Panc1 (cell line): ENCODE results near the gene FRMD5.

ENCODE experiments used
- POLR2AphosphoS5 ChIP-seq: IDR thresholded peaks from 2 replicates; pipeline ENCODE4 v1.6.1; 2012; ENCODE audit warnings: mild to moderate bottlenecking, low read depth, low read length, moderate library complexity
- SIN3A ChIP-seq: IDR thresholded peaks from 2 replicates; pipeline ENCODE4 v1.6.1; 2012; ENCODE audit warnings: low read depth, mild to moderate bottlenecking, low read length, moderate library complexity, borderline replicate concordance; ENCODE audit not compliant: insufficient read depth
- TCF7L2 ChIP-seq: IDR thresholded peaks from 2 replicates; pipeline ENCODE4 v1.6.1; 2011; ENCODE audit warnings: mild to moderate bottlenecking, low read depth, low read length, inconsistent platforms
- TF ChIP-seq, protein P1 (sequence below): fragments of 450-650 bp; IDR thresholded peaks from 2 replicates; pipeline ENCODE4 v1.5.1; 2017; ENCODE audit warnings: mild to moderate bottlenecking
- TF ChIP-seq, protein P2 (sequence below), 2 experiments: IDR thresholded peaks; 2 replicates each; pipeline ENCODE4 v1.6.1; 2011 to 2012; ENCODE audit warnings: low read depth in 2 of 2, control low read depth in 1 of 2, low read length in 1 of 2, mild to moderate bottlenecking in 1 of 2, moderate library complexity in 1 of 2; ENCODE audit not compliant: insufficient read depth in 1 of 2

DNA sequence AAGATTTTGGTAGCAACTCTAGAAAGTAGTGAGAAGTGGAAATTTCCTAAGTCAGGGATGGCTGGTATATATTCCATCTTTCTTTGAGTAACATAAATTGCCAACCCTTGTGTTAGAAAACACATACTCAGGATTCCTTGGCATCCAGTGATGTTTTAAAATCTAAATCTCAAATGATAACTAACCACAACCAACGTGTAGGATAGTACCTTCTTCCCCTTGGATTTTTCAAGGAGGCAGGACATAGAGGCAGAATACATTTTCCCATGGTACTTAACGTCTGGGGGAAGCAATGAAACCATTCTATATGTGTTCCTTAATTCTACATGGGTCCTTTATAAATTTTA is 274.8 kb downstream of the FRMD5 start:
- TF ChIP-seq, protein P1, sequence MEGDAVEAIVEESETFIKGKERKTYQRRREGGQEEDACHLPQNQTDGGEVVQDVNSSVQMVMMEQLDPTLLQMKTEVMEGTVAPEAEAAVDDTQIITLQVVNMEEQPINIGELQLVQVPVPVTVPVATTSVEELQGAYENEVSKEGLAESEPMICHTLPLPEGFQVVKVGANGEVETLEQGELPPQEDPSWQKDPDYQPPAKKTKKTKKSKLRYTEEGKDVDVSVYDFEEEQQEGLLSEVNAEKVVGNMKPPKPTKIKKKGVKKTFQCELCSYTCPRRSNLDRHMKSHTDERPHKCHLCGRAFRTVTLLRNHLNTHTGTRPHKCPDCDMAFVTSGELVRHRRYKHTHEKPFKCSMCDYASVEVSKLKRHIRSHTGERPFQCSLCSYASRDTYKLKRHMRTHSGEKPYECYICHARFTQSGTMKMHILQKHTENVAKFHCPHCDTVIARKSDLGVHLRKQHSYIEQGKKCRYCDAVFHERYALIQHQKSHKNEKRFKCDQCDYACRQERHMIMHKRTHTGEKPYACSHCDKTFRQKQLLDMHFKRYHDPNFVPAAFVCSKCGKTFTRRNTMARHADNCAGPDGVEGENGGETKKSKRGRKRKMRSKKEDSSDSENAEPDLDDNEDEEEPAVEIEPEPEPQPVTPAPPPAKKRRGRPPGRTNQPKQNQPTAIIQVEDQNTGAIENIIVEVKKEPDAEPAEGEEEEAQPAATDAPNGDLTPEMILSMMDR = no peak
- TF ChIP-seq, protein P2, sequence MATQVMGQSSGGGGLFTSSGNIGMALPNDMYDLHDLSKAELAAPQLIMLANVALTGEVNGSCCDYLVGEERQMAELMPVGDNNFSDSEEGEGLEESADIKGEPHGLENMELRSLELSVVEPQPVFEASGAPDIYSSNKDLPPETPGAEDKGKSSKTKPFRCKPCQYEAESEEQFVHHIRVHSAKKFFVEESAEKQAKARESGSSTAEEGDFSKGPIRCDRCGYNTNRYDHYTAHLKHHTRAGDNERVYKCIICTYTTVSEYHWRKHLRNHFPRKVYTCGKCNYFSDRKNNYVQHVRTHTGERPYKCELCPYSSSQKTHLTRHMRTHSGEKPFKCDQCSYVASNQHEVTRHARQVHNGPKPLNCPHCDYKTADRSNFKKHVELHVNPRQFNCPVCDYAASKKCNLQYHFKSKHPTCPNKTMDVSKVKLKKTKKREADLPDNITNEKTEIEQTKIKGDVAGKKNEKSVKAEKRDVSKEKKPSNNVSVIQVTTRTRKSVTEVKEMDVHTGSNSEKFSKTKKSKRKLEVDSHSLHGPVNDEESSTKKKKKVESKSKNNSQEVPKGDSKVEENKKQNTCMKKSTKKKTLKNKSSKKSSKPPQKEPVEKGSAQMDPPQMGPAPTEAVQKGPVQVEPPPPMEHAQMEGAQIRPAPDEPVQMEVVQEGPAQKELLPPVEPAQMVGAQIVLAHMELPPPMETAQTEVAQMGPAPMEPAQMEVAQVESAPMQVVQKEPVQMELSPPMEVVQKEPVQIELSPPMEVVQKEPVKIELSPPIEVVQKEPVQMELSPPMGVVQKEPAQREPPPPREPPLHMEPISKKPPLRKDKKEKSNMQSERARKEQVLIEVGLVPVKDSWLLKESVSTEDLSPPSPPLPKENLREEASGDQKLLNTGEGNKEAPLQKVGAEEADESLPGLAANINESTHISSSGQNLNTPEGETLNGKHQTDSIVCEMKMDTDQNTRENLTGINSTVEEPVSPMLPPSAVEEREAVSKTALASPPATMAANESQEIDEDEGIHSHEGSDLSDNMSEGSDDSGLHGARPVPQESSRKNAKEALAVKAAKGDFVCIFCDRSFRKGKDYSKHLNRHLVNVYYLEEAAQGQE (IDR thresholded peaks at IDR 0.05; ENCODE audit: insufficient read depth in 1 of 2, low read depth in 2 of 2, low read length in 1 of 2) = no peak
- TF ChIP-seq TCF7L2 (no peak), POLR2AphosphoS5 (no peak), SIN3A (no peak)
